Camera-type eye (tissue), 1 donor: ENCODE data around the gene FAM171A2. TPM values are rescaled to one million over a fixed set of nuclear protein-coding genes. Genes with fewer than 3 reads are reported as not detected.

Source experiments
- total RNA-seq: library from RNA; depleted of rRNA; stranded (reverse); fragments of >200 nt; gene quantifications from one replicate; pipeline ENCODE4 v1.2.3, GENCODE V29; 2014

Gene FAM171A2
- 52.0 TPM for total RNA-seq

DNA sequence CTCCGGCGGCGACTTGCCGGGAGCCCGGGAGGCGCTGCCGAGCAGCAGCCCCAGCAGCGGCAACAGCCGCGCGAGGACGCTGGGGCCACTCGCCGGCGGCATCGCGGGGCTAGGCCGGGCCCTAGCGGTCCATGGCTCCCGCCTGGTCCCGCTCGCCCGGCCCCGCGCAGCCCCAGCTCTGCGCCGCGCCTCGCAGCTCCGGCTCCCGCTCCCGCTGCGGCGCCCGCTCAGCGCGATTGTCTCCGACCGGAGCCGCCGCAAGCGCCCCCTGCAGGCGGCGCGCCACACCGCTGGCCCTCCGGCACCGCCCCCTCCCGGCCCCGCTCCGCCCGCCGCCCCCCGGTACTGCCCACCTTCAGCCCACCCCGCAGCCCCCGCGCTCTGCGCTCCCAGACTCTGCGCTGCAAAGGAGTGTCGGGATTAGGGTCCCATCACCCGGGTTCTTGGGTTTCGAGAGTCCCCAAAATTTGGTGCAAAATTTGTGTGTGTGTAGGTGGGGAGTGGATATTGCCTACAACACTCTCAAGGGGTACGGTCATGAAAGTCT is at the start of gene FAM171A2:
Gene FAM171A2, minus strand, starts transcription at position 241 of the 547 bp plus-strand sequence. Its CDS starts 139 bp downstream, at position 102.

DNA sequence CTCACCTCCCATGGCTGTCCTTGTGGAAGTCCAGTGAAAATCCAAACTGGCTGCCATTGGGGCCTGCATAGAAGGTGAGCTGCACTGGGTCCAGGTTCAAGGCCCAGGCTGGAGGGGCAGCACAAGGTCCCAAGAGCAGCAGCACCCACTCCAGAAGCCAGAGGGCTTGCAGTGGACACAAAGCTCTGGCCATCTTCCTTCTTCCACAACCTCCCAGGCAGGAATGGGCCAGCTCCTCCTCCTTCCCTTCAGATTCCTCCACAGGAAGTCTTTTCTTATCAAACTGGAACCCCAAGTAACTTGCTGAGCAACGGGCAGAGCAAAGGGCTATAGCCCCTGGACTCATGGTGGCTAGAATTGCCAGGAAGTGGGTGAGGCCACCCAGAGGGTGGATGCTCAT is 25.6 kb upstream of the FAM171A2 start, which contains the start of gene ITGA2B:
Gene ITGA2B, minus strand, starts transcription at position 369 of the 400 bp plus-strand sequence. Its CDS starts 176 bp downstream, at position 193.

DNA sequence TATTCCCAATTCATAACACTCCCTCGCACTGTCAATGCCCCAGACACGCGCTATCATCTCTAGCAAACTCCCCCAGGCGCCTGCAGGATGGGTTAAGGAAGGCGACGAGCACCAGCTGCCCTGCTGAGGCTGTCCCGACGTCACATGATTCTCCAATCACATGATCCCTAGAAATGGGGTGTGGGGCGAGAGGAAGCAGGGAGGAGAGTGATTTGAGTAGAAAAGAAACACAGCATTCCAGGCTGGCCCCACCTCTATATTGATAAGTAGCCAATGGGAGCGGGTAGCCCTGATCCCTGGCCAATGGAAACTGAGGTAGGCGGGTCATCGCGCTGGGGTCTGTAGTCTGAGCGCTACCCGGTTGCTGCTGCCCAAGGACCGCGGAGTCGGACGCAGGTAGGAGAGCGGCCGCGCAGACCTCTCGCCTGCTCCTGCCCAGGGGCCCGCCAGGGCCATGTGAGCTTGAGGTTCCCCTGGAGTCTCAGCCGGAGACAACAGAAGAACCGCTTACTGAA is 18.7 kb downstream of the FAM171A2 start, which contains the start of gene GRN:
Gene GRN, plus strand, starts transcription at position 364 of the 515 bp plus-strand sequence. CDS start 3,863 bp downstream, outside the sequence.

DNA sequence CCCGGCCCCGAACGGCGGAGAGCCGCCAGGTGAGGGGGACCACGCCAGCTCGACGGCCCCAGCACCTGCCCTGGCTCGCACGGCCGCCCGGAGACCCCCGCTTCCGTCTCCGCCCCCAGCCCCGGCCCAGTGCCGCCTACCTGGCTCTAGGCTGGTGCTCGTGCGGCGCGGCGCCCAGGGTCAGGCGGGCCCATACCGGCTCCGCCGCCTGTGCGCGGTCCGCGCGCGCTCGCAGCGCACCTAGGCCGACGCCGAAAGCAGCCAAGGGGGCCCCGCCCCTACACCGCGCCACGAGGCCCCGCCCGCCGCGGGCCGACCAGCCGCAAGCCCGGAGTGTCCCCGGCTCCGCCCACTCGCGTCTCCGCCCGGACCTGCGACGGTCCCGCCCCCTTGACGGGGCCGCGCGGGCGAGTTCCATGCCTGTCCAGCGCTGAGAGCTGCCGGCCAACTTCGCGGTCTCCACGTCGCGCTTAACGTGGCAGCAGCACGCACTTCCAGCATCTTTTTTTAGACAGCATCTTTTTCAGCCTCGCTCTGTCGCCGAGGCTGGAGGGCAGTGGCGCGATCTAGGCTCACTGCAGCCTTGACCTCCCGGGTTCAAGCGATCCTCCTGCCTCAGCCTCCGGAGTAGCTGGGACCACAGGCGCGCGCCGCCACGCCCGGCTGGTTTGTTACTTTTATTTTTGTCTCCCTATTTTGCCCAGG is 38.9 kb downstream of the FAM171A2 start, which contains the start of gene SLC25A39:
Gene SLC25A39, minus strand, starts transcription at position 253 of the 705 bp plus-strand sequence. CDS start 1,261 bp downstream, outside the sequence.

DNA sequence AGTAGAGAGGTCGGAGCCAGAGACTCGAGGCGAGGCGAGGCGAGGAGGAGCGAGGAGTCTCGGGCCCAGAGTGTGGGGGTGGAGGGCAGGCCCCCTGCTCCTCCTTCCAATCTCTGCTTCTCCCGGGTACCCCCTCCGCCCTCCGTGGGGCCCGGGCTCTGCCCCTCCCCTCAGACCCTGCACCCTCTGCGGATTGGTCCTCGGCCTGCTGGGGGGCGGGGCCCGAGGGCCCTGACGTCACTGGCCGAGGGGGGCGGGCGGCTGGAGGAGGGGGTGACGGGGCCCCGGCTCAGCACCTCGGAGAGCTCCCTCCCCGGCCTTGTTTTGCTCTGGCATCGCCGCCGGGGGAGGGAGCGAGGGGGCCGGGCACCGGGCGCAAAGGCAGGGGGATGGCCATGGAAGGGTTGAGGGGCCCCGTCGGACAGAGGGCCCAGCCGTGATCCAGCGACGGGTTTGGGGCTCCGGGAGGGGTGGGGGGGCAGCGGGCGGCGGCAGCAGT is 55.3 kb downstream of the FAM171A2 start, which contains the start of gene RUNDC3A:
Gene RUNDC3A, plus strand, starts transcription at position 282 of the 499 bp plus-strand sequence. CDS start 232 bp downstream, outside the sequence.

Other genes starting within 250 kb of the FAM171A2 start
- 117 TPM for gene HDAC5, start 240.2 kb downstream of the FAM171A2 start, total RNA-seq
- 2.0 TPM for gene HROB, start 221.9 kb downstream of the FAM171A2 start, total RNA-seq
- 2.4 TPM for gene ASB16, start 193.1 kb downstream of the FAM171A2 start, total RNA-seq
- gene TMUB2, start 176.9 kb downstream of the FAM171A2 start, total RNA-seq: 32.6 TPM
- 43.7 TPM for gene ATXN7L3, start 164.0 kb downstream of the FAM171A2 start, total RNA-seq
- 133 TPM for gene UBTF, start 144.2 kb downstream of the FAM171A2 start, total RNA-seq
- 23.6 TPM for gene SLC4A1, start 95.7 kb downstream of the FAM171A2 start, total RNA-seq
- 36.4 TPM for gene RUNDC3A, start 55.3 kb downstream of the FAM171A2 start, total RNA-seq
- 49.3 TPM for gene SLC25A39, start 39.0 kb downstream of the FAM171A2 start, total RNA-seq
- gene GRN, start 18.6 kb downstream of the FAM171A2 start, total RNA-seq: 158 TPM
- 9.0 TPM for gene ITGA2B, start 25.8 kb upstream of the FAM171A2 start, total RNA-seq
- gene GPATCH8, start 139.6 kb upstream of the FAM171A2 start, total RNA-seq: 81.4 TPM
- 15.1 TPM for gene FZD2, start 193.6 kb upstream of the FAM171A2 start, total RNA-seq